ENCODE measurements around the gene ZDHHC24.
"Not testable (repeated sequence)": the region's sequence is repeated elsewhere in the genome, so short reads cannot be mapped to it uniquely, and the experiment has no call there.

ZDHHC24 gene

DNA sequence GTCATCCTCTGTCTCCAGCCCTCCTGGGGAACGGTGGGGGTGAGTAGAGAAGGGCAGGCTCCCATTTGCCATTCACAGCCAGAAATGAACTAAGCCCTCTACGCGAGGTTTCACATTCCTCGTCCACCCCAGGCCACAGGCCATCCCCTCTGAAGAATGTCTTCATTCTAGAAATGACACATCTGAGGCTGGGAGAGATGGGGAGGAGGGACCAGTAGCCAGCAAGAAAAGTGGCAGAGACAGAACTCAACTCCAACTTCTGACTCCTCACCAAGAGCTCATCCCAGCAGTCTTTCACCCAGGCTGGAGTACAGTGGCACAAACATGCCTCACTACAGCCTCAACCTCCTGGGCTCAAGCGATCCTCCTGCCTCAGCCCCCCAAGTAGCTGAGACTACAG is 19.1 kb upstream of the ZDHHC24 start:
- no peak for DNase-seq

DNA sequence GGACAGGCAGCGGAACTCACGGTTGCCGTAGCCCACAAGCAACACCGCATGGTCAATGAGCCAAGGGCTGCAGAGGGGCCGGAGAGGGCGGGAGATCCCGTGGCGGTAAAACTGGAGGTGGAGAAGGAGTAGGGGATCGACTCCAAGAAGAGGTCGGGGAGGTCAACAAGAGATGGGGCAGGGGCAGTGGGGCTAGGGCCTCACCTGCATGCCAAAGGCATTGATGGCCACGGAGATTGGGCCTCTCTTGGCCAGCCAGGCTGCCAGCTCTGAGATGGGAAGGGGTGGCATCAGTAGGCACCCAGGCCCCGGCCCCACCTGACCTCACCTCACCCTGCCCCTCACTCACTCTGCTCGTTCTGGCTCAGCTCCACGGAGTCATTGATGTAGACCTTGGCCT is 18.7 kb upstream of the ZDHHC24 start:
- DNase-seq: no peak

DNA sequence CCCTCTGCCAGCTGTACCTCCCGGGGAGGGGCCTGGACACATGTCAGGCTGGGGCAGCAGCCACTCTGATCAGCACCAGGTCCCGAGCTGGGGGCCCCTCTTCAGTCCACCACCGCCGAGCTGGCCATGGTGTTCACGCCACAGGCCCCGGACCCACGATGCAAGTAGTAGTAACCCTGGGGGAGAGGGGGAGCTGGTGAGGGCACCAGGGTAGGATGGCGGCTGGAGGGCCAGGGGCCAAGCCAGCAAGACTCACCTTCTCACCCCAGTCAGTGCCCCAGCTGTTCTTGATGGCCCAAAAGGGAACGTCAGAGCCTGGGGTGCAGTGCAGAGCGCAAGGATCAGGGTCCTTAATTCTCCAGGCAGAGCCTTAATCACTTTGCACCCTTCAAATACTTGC is 18.0 kb upstream of the ZDHHC24 start:
- no peak for DNase-seq

DNA sequence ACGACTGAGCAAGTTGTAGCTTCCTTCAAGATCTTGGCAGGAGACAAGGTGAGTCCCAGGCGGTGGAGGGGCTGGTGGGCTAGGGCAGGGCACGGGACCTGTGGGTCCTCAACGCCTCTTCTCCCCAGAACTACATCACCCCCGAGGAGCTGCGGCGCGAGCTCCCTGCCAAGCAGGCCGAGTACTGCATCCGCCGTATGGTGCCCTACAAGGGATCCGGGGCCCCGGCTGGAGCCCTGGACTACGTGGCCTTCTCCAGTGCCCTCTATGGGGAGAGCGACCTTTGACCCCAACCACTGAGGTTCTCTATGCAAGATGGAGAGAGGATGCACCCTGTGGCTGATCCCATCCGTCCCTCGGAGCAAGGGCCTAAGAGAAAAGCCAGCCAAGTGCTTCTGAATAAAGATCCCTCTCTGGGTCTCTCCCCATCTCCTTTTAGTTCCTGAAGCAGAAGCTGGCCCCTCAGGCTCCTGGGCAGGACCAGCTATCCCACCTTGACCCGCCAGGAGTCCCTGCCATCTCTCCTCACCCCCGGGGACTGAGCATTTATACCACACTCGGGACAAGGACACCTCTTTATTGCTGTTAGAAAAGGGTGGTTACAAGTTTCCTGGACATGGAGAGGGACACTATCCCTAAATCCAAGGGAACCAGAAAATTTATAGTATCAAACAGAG is 17.2 kb upstream of the ZDHHC24 start:
- no peak for DNase-seq

DNA sequence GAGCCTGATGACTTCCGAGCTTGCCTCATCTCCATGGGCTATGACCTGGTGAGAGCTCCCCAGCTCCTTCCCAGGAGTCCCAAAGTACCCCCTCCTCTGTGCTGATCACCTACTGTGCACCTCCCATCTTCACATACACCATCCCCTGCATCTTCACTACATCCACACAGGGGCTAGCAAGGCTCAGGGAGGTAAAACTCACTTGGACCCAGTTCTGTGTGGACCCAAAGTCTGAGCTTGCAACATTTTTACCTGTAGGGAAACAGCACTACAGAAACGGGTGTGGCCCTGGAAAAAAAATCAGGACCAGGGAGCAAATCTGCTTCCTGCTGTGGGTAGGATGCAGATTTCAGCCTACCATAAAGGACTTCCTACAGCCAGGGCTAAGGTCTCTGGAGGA is 16.4 kb upstream of the ZDHHC24 start:
- DNase-seq: no peak

DNA sequence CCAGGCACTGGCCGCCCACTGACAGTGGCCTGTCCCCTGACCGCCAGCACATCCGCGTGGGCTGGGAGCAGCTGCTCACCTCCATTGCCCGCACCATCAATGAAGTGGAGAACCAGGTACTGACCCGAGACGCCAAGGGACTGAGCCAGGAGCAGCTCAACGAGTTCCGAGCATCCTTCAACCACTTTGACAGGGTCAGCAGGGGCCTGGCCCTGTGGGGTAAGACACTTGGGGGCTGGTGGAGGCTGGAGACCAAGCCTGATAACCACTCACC is 16.1 kb upstream of the ZDHHC24 start:
- DNase-seq: no peak

DNA sequence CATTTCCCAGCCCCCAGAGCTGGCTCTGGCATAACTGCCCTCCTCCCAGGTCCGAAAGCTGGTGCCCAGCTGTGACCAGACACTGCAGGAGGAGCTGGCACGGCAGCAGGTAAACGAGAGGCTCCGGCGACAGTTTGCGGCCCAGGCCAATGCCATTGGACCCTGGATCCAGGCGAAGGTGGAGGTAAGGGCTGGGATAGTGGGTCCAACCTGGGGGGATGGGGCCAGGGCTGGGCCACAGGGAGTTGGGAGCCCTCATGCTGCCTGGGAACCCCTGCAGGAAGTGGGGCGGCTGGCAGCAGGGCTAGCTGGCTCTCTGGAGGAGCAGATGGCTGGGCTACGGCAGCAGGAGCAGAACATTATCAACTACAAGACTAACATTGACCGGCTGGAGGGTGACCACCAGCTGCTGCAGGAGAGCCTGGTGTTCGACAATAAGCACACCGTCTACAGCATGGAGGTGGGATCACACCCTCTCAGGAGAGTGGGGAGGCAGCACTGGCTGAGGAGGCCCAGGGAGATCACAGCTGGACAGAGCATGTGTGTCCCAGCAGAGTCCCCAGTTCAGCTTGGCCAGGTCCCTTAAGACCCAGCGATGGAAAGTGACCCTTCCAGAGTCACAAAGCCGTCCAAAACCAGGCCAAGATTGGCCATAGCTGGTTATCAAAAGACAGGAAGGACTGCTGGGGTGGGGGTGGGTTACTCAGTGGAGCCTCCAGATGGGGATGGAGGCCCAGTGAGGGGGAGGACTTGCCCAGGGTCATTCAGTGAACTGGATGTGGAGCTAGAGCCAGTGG is 15.5 kb upstream of the ZDHHC24 start:
- no peak for DNase-seq

DNA sequence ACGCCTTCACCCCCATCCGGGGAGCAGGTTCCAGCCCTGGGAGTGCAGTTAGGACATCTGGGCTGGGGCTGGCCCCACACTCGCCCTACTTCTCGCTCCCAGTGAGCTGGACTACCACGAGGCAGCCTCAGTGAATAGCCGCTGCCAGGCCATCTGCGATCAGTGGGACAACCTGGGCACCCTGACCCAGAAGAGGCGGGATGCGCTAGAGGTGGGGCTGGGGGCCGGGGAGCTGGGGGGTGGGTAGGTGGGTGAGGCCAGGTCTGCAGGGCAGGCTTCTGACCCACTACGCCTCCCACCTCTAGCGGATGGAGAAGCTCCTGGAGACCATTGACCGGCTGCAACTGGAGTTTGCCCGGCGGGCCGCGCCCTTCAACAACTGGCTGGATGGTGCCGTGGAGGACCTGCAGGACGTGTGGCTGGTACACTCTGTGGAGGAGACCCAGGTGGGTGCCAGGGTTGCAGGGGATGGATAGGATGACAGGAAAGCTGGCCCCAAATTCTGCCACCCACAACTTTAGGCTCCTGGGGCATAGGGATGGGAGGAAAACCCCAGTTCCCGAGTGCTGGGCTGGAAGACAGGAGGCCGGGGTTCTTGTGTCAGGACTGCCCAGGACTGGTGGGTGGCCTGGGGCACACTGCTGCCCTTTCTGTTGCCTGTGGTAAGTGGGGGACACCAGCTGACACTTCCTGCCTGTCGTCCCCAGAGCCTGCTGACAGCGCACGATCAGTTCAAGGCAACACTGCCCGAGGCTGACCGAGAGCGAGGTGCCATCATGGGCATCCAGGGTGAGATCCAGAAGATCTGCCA is 14.2 kb upstream of the ZDHHC24 start:
- no peak for DNase-seq

DNA sequence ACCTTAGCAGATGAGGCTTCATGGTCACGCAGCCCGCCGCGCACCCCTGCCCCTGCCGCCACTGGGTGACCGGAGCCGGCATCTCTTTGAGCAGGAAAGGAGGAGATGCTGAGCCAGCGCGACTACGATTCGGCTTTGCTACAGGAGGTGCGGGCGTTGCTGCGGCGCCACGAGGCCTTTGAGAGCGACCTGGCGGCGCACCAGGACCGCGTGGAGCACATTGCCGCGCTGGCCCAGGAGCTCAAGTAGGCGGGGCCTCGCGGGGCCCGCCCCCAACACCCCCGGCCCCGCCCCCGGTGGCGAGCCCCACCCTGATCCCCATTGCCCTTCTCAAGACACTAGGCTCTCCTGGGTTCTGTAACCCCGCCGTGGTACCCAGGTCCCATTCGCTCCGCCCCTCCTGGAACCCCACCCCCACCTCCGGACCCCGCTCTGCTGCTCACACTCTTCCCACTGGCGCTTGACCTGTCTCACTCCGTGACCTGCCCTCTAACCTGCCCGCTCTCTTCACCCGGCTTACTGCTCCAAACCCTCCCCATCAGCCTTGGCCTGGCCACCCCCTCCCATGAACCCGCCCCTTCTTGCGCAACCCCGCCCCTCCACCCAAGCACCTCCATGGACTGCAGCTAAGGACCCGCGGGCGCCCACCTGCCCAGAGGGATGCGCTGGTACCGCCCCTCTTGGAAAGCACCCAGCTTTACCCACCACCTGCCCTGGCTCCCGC is 13.5 kb upstream of the ZDHHC24 start:
- DNase-seq: no peak

DNA sequence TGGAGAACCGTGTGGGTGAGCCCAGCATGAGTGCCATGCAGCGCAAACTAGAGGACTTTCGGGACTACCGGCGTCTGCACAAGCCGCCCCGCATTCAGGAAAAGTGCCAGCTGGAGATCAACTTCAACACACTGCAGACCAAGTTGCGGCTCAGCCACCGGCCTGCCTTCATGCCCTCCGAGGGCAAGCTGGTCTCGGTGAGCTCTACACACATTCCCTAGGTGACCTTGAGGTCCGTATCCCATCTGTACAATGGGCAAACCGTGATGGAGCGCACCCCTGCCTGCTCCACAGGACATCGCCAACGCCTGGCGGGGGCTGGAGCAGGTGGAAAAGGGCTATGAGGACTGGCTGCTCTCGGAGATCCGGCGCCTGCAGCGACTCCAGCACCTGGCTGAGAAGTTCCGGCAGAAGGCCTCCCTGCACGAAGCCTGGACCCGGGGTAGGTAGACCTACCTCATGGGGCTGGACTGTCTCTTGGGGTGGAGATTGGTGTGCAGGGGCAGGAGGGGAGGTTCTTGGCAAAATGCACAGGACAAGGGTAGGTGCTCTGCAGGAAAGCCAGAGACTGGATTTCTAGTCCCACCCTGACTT is 12.0 kb upstream of the ZDHHC24 start:
- DNase-seq: no peak

DNA sequence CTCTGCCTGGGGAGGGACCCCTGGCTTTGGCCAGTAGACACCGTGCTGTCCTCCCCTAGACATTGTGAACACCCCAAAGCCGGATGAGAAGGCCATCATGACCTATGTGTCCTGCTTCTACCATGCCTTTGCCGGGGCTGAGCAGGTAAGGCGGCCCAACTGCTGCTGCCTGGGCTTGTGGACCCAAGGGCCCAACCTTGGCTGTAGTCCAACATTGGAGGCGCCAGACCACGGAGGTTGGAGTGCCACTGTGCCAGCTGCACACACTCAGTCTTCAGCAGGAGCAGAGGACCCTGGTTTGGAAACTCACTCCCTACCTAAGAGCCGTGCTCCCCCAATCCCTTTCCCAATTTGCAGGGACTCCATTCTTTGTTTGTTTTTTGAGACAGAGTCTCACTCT is 10.2 kb upstream of the ZDHHC24 start:
- no peak for DNase-seq

DNA sequence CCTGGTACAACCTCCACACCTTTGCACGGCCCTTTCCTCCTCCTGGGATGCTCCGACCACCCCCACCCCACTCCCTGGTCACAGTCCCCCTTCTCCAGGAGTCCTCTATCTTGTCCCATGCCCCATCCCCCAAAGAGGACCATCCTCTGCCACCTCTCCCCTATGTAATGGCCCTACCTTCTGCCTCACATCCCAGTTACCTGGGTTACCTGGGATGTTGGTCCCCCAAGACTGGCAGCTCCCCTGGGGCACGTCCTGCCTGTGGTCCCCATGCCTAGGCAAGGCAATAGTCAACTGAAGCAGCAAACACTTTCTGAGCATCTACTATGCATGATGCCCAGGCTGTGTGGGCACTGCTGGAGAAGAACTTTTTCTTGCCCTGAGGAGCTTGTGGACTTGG is 9.6 kb upstream of the ZDHHC24 start:
- DNase-seq: no peak

DNA sequence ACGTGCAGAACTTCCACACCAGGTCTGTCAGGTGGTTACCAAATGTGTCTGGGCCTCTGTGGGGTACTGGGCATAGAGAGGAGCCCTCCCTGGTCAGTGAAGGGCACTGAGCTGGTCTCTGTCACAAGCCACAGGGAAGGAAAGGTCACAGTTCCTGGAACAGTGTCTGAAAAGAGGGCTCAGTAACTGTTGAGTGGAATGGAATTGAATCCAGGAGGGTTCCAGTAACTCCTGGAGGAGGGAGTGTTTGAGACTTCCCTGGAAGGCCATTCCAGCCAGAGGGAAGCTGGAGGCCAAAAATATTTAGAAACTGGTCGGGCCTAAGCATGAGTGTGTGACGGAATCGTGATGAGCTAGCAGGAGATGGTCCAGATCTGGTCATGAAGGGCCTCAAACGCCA is 8.8 kb upstream of the ZDHHC24 start:
- no peak for DNase-seq

DNA sequence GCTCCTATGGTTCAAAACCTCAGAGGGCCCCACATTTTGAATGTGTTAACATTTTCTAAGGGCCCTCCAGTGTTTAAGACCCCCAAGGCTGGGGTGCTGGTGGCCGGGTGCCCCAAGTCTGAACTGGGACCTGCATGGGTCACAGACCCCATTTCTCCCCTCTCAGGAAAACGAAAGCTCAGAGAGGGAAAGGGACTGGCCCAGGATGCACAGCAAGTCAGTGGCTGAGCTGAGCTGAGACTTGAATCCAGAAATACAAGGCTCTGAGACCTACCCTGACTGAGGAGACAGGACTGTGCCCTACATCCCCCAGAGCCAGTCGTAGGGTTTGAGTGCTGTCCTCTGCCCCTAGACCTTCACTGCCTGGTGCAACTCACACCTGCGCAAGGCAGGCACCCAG is 5.0 kb upstream of the ZDHHC24 start:
- DNase-seq: no peak

DNA sequence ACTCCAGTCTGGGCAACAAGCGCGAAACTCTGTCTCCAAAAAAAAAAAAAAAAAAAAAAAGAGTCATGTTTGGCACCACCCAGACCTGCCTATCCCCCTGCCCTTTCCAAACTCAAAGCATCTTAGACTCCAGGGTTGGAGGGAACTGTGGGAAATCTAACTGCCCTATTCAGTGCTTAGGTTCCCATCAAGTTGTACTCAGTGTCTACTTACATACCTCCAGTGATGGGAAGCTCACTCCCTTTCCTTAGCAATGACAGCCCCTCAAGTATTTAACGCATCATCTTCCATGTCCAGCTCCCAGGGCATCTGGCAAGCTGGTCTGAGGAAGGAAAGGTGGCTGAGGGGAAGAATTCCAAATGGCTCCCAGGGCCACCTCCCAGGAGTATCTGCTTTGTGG is 3.8 kb upstream of the ZDHHC24 start:
- no peak for DNase-seq

DNA sequence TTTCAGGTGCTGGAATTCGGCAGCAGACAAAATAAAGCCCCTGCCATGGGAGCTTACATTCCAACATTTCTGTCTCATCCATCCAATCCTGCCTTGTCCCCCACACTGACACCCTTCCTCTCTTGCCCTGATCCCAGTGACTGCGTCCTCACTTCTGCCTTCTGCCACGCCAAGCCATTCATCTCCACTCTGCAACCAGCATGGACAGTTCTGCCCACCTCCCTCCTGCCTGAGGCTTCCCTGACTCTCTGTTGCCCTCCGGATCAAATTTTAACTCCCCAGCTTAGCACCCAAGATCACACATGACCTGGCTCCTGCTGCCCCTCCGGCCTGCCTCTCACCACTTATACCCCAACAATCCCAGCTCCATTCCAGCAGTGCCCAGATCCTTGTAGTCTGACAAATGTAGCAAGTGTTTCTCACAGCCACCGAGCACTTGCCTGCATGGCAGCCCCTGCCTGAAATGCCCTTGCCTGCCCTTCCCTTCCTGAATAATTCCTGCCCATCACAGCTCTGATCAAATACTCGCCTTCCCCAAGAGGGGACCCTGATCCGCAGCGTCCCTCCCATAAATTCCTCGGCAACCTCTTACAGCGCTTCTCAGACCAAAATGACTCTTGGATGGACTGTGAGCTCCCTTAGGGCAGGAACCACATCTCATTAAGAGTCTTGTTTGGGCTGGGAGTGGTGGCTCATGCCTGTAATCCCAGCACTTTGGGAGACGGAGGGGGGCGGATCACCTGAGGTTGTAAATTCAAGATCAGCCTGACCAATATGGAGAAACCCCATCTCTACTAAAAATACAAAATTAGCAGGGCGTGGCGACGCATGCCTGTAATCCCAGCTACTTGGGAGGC is 3.2 kb upstream of the ZDHHC24 start:
- no peak for DNase-seq

DNA sequence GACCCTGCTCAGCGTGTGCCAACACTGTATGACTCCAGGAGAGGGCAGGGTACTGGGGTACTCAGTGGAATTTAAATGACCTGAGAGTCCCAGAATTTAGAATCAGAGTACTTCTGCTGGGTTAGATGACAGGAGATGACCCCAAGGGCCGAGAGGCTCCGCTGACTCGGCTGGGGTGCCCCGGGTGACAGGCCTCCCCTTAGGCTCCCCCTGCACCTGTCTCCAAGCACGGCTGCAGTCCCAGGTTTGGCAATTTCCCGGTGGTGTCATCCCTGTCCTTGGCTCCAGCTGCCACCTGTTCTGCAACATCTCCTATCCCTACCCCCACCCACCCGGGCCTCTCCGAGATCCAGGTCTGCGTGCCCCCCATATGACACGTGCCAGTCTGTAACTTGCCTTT is 2.2 kb upstream of the ZDHHC24 start:
- DNase-seq: no peak

DNA sequence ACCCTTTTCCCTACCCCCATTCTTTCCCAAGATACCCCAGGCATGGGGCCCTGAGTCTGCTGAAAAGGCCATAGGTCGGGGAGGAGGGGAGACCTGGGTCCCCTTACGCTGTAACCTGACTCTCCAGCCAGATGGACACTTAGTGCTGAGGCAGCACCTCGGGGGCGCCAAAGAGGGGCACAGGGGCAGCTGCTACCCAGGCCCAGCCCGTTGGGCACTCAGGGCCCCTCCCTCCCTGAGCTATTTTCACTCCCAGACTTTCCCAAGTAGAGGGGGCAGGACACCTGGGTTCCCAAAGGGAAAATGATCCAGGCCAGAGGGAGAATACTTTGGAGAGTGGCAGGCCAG is 1.8 kb upstream of the ZDHHC24 start:
- DNase-seq: no peak

DNA sequence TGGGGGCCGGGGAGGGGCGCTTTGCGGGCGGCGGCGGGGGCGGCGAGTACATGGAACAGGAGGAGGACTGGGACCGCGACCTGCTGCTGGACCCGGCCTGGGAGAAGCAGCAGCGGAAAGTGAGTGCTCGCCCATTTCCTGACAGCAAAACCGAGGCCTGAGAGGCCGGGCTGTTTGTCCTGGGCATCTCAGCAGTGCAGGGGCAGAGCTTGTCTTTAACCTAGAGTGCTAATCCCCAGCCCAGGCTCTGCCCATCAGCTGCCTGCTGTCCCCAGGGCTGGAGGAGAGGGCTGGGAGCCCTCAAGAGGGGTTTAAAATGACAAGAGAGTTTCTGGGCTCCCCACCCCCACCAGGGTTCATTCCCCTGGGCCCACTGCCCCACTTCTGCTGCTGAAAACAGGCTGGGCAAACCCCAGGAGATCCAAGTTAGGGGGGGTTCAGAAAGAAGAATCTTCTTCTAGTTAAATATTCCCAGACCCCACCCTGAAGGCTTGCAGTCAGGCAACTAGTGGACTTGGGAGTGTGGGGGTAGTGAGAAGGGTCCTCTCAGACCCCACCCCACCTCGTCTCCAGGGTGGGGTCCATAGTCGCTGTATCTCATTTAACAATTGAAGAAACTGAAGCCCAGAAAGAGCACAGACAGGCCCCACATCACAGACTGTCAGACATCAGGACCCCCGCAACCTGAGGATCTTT is 1.3 kb upstream of the ZDHHC24 start:
- DNase-seq: no peak

DNA sequence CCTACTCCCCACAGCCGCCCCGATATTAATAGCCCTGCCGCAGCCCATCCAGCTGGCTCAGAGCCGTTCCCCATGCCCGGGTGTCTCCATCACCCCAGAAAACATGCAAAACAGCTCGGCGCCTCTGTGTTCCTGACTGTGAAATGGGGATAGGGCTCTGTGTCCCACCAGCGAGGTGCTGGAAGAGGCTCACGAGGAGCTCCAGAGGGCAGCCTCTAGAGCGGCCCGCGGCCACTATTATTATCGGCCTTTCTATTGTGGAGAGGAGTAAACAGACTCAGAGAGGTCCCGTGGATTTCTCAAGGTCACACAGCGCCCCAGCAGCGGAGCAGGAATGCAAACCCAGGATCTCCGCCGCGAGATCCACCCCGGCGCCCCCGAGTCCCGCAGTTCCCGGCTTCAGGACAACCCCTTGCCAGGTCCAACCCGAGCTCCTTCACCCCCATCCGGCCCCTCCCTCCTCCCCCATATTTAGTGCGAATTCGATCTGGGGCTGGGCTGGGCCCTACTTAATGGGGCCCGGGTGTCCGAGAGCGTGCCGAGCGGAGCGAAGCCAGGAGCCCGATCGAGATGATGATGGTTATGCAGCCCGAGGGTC is 619 bp upstream of the ZDHHC24 start, which contains the start of gene ACTN3:
Gene ACTN3 (plus strand): TSS at position 536 of the 598 bp plus-strand sequence. CDS start 35 bp downstream, at position 571.
- DNase-seq: no peak

DNA sequence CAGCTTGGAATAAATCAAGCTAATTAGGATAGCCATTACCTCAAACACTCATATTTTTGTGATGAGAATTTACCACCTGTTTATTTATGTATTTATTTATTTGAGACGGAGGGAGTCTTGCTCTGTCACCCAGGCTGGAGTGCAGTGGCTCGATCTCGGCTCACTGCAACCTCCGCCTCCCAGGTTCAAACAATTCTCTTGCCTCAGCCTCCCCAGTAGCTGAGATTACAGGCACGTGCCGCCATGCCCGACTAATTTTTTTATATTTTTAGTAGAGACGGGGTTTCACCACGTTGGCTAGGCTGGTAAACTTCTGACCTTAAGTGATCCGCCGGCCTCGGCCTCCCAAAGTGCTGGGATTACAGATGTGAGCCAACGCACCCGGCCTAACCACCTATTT is 896 bp downstream of the ZDHHC24 start:
- DNase-seq: not testable (repeated sequence)

Measured in NK-92 treated with Interleukin-12 subunit alpha and Interleukin-12 subunit beta, amount 100 ng/mL, for 24 hours (cell line).